ENCODE results near the gene DEPDC1. TPM values are rescaled to one million over a fixed set of nuclear protein-coding genes. Genes with fewer than 3 reads are reported as not detected.

DEPDC1 gene
- total RNA-seq, 1 experiment from 2014 or later = 26.1 TPM

GRCh38 chr1:68470388-68470970, 26.4 kb downstream of the DEPDC1 start:
- no peak overlapping the region for H2AK5ac ChIP-seq (ENCODE audit: insufficient read length, low read length)
- no peak overlapping the region for H2BK5ac ChIP-seq (ENCODE audit: insufficient read length, low read length)
- no peaks in the 10 kb centered on the region for H3K79me2 ChIP-seq (ENCODE audit: insufficient read depth, low read length)
- H2BK12ac ChIP-seq (ENCODE audit: insufficient read length, low read depth, low read length) = no peak overlapping the region
- no peak overlapping the region for H3K23ac ChIP-seq (ENCODE audit: insufficient read length, low read depth, low read length)
- no peak overlapping the region for H3K56ac ChIP-seq (ENCODE audit: insufficient read length, low read depth, low read length)
- H3K4me1 ChIP-seq (ENCODE audit: insufficient read depth, low read length) = no peaks in the 10 kb centered on the region
- no peak overlapping the region for H3K4me3 Mint-ChIP-seq
- no peaks in the 10 kb centered on the region for H3K9me3 ChIP-seq (ENCODE audit: control insufficient read depth, low read depth, low read length)
- H3K9ac ChIP-seq (ENCODE audit: extremely low read depth, insufficient read length, low read length) = no peak overlapping the region
- peak; percentile 66 for TF ChIP-seq CTCF (conservative IDR thresholded peaks at IDR 0.05)
- WGBS (ENCODE audit: extremely low coverage, insufficient read length, low lambda C conversion rate) = no CpG with 5 or more reads among the region's 2 CpGs
- H3K4me1 Mint-ChIP-seq = peaks cover 8 to 13% of the 10 kb centered on the region in 2 experiments
- H3K36me3 Mint-ChIP-seq (ENCODE audit: insufficient read depth in 1 of 3, low read depth in 3 of 3) = peaks cover 0 to 4% (median 0%) of the 10 kb centered on the region in 3 experiments; a peak in 1 of 7 replicates
- no peak overlapping the region for H2AFZ ChIP-seq (ENCODE audit: low read length)
- H3K9me3 Mint-ChIP-seq = no peaks in the 10 kb centered on the region
- H4K5ac ChIP-seq (ENCODE audit: insufficient read length, low read depth, low read length) = no peak overlapping the region
- no peak overlapping the region for H2BK15ac ChIP-seq (ENCODE audit: low read depth, low read length)
- H4K8ac ChIP-seq (replicated peaks; ENCODE audit: insufficient read length, low read depth, low read length) = no peak overlapping the region
- H3K27me3 ChIP-seq (ENCODE audit: insufficient read depth, low read length) = no peaks in the 10 kb centered on the region
- no peak overlapping the region for H3T11ph ChIP-seq (ENCODE audit: low read length)
- H2BK120ac ChIP-seq (ENCODE audit: low read depth, low read length, poor library complexity, severe bottlenecking) = no peak overlapping the region
- no peak overlapping the region for H3K4me2 ChIP-seq (ENCODE audit: insufficient read depth, insufficient read length, low read length)
- no peaks in the 10 kb centered on the region for H4K20me1 ChIP-seq (ENCODE audit: control insufficient read depth, insufficient read depth, insufficient read length)
- H4K91ac ChIP-seq (ENCODE audit: insufficient read length, low read depth, low read length) = no peak overlapping the region
- no peaks in the 10 kb centered on the region for H3K23me2 ChIP-seq (ENCODE audit: insufficient read length, low read depth, low read length, poor library complexity, severe bottlenecking)
- H3K79me1 ChIP-seq (ENCODE audit: insufficient read depth, low read depth, low read length, poor library complexity, severe bottlenecking) = no peaks in the 10 kb centered on the region
- no peak overlapping the region for H3K27ac ChIP-seq (ENCODE audit: insufficient read length, low read depth, low read length)
- no peak for DNase-seq
- no peak overlapping the region for H2BK20ac ChIP-seq (ENCODE audit: low read depth, low read length, poor library complexity, severe bottlenecking)
- no peak overlapping the region for H3K14ac ChIP-seq (ENCODE audit: insufficient read depth, low read length)
- H3K18ac ChIP-seq (ENCODE audit: insufficient read length, low read depth, low read length) = no peak overlapping the region
- peak overlapping the region in 1 of 3 experiments; percentile 50; a peak in 1 of 7 replicates for H3K27ac Mint-ChIP-seq
- H3K27me3 Mint-ChIP-seq (ENCODE audit: low read depth) = peaks cover 2% of the 10 kb centered on the region
- no peak overlapping the region for H3K4ac ChIP-seq (ENCODE audit: low read depth, low read length)

Measured in H9 (cell line).